SU-DHL-6 (cell line): ENCODE data around the gene UPF3A.

ENCODE experiments used
- H2AFZ ChIP-seq: fragments of 200-600 bp; sonication (generic); 2 replicates; pipeline ENCODE4 v1.6.1; 2014; ENCODE audit warnings: low read depth, mild to moderate bottlenecking, moderate library complexity, mixed read lengths, antibody characterized with exemption, low read length; ENCODE audit not compliant: severe bottlenecking
- H3F3A ChIP-seq: fragments of 200-600 bp; shearing (Covaris generic); 2 replicates; pipeline ENCODE4 v1.6.0; 2016; ENCODE audit warnings: antibody characterized with exemption, mild to moderate bottlenecking; ENCODE audit not compliant: insufficient read depth
- H3K27ac ChIP-seq: fragments of 200-600 bp; sonication (generic); 2 replicates; pipeline ENCODE4 v1.5.1; 2016; ENCODE audit warnings: low read depth, mild to moderate bottlenecking, low read length, moderate library complexity, mixed read lengths
- H3K27me3 ChIP-seq: fragments of 200-600 bp; sonication (generic), shearing (Covaris generic); 2 replicates; pipeline ENCODE4 v1.6.0; 2014; ENCODE audit warnings: mild to moderate bottlenecking, low read length
- H3K36me3 ChIP-seq: fragments of 200-600 bp; sonication (generic); 2 replicates; pipeline ENCODE4 v1.6.1; 2014; ENCODE audit warnings: mild to moderate bottlenecking, low read length, mixed read lengths
- H3K4me2 ChIP-seq: fragments of 300-600, 200-600 bp; shearing (Covaris generic), sonication (generic); 2 replicates; pipeline ENCODE4 v1.6.0; 2014; ENCODE audit warnings: low read length, low read depth, mild to moderate bottlenecking; ENCODE audit not compliant: poor library complexity, severe bottlenecking
- H3K4me3 ChIP-seq: fragments of 200-600 bp; sonication (generic); 2 replicates; pipeline ENCODE4 v1.5.1; 2014; ENCODE audit warnings: antibody characterized with exemption, low read length, mild to moderate bottlenecking, mixed read lengths; ENCODE audit not compliant: insufficient read depth, poor library complexity, severe bottlenecking
- H3K79me2 ChIP-seq: fragments of 200-600 bp; sonication (generic); 2 replicates; pipeline ENCODE4 v1.6.1; 2014; ENCODE audit warnings: mild to moderate bottlenecking, low read length, moderate library complexity; ENCODE audit not compliant: insufficient read depth
- H3K9ac ChIP-seq: fragments of 200-600 bp; sonication (generic); 2 replicates; pipeline ENCODE4 v1.7.0; 2014; ENCODE audit warnings: mild to moderate bottlenecking, low read length
- H3K9me2 ChIP-seq: fragments of 200-600 bp; sonication (generic); replicated peaks from 2 replicates; pipeline ENCODE4 v1.6.1; 2014; ENCODE audit warnings: low read length; ENCODE audit not compliant: insufficient read depth
- H3K9me3 ChIP-seq: fragments of 200-600 bp; sonication (generic); 2 replicates; pipeline ENCODE4 v1.6.1; 2014; ENCODE audit warnings: low read length, mixed read lengths; ENCODE audit not compliant: insufficient read depth
- H4K20me1 ChIP-seq: fragments of 200-600 bp; sonication (generic); 2 replicates; pipeline ENCODE4 v1.6.1; 2014; ENCODE audit warnings: low read depth, mild to moderate bottlenecking, antibody characterized with exemption, low read length, moderate library complexity, mixed read lengths
- EZH2phosphoT487 ChIP-seq: fragments of 200-600 bp; sonication (generic), shearing (Covaris generic); conservative IDR thresholded peaks from 2 replicates; pipeline ENCODE4 v1.6.1; 2018; ENCODE audit warnings: mild to moderate bottlenecking, antibody characterized with exemption, low read length, moderate library complexity, mixed read lengths
- TF ChIP-seq, protein P1 (sequence below): fragments of 200-600 bp; sonication (generic); IDR thresholded peaks from one replicate; pipeline ENCODE4 v1.5.1; 2017; ENCODE audit warnings: antibody characterized with exemption, mild to moderate bottlenecking, low read length, moderate library complexity; ENCODE audit not compliant: insufficient read depth, poor library complexity, severe bottlenecking

The UPF3A gene

DNA sequence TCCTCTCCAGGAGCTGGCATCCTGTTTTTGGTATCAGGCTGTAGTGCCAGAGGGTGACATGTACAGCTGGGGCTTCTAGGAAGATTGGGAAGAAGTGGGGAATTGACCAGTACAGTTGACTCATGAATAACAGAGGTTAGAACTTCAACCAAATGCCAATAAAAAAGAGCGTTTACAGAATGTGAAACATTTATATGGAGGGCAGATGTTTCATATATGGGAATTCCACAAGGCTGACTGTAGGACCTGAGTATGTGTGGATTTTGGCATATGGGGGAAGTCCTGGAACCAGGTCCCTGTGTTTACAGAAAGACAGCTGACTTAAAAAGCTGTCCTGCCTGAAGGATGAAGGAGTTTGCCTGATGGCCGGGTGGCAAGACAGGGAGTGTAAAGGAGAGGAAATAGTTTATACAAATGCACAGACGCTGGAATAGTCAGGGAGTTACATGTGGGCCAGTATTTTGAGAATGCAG lies 38.1 kb downstream of the UPF3A start:
- H3K36me3 ChIP-seq: peaks cover 24% of the 10 kb centered on the region
- no peaks in the 10 kb centered on the region for H3K9me3 ChIP-seq
- no peak overlapping the region for H3K4me2 ChIP-seq
- no peaks in the 10 kb centered on the region for H3K27me3 ChIP-seq
- H3K79me2 ChIP-seq: peaks cover 88% of the 10 kb centered on the region
- no peak overlapping the region for H3K4me3 ChIP-seq
- TF ChIP-seq EZH2phosphoT487: no peak
- TF ChIP-seq, protein P1, sequence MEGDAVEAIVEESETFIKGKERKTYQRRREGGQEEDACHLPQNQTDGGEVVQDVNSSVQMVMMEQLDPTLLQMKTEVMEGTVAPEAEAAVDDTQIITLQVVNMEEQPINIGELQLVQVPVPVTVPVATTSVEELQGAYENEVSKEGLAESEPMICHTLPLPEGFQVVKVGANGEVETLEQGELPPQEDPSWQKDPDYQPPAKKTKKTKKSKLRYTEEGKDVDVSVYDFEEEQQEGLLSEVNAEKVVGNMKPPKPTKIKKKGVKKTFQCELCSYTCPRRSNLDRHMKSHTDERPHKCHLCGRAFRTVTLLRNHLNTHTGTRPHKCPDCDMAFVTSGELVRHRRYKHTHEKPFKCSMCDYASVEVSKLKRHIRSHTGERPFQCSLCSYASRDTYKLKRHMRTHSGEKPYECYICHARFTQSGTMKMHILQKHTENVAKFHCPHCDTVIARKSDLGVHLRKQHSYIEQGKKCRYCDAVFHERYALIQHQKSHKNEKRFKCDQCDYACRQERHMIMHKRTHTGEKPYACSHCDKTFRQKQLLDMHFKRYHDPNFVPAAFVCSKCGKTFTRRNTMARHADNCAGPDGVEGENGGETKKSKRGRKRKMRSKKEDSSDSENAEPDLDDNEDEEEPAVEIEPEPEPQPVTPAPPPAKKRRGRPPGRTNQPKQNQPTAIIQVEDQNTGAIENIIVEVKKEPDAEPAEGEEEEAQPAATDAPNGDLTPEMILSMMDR: no peak
- H3K27ac ChIP-seq: no peak overlapping the region
- no peak overlapping the region for H3K9ac ChIP-seq
- H4K20me1 ChIP-seq: peaks cover 33% of the 10 kb centered on the region
- H3F3A ChIP-seq: peaks cover 10% of the 10 kb centered on the region; the same call in 1 of the 2 replicates
- no peaks in the 10 kb centered on the region for H3K9me2 ChIP-seq
- H2AFZ ChIP-seq: no peak overlapping the region

GRCh38 chr13:114320065-114320464 lies 38.7 kb downstream of the UPF3A start:
- H3K9me2 ChIP-seq: no peaks in the 10 kb centered on the region
- H3F3A ChIP-seq: peaks cover 6% of the 10 kb centered on the region; the same call in 1 of the 2 replicates
- H3K9me3 ChIP-seq: no peaks in the 10 kb centered on the region
- H3K36me3 ChIP-seq: peaks cover 24% of the 10 kb centered on the region
- H3K9ac ChIP-seq: no peak overlapping the region
- H3K4me2 ChIP-seq: no peak overlapping the region
- no peak overlapping the region for H3K4me3 ChIP-seq
- no peak overlapping the region for H2AFZ ChIP-seq
- no peaks in the 10 kb centered on the region for H3K27me3 ChIP-seq
- H3K27ac ChIP-seq: no peak overlapping the region
- H3K79me2 ChIP-seq: peaks cover 84% of the 10 kb centered on the region
- peaks cover 33% of the 10 kb centered on the region for H4K20me1 ChIP-seq
- TF ChIP-seq, protein P1: no peak
- no peak for TF ChIP-seq EZH2phosphoT487

- no peaks in the 10 kb centered on the region for H3K27me3 ChIP-seq
- H3F3A ChIP-seq: peaks cover 14% of the 10 kb centered on the region; the same call in 1 of the 2 replicates
- H3K9me2 ChIP-seq: no peaks in the 10 kb centered on the region
- H4K20me1 ChIP-seq: peaks cover 37% of the 10 kb centered on the region
- H3K27ac ChIP-seq: no peak overlapping the region
- no peaks in the 10 kb centered on the region for H3K9me3 ChIP-seq
- peaks cover 34% of the 10 kb centered on the region for H3K36me3 ChIP-seq
- TF ChIP-seq EZH2phosphoT487: no peak
- TF ChIP-seq, protein P1: no peak
- H3K79me2 ChIP-seq: peaks cover 82% of the 10 kb centered on the region
- no peak overlapping the region for H3K9ac ChIP-seq
- no peak overlapping the region for H3K4me2 ChIP-seq
- no peak overlapping the region for H2AFZ ChIP-seq
- H3K4me3 ChIP-seq: no peak overlapping the region
These were observed 39.9 kb downstream of the UPF3A start for GRCh38 chr13:114321256-114321655.
